Bronchial epithelial cell (primary cell): ENCODE results near the gene GSS. TPM values are rescaled to one million over a fixed set of nuclear protein-coding genes. Genes with fewer than 3 reads are reported as not detected.

ENCODE experiments used
- DNase-seq: peaks from one replicate; pipeline ENCODE4 v3.0.0-alpha.2; 2010; ENCODE audit warnings: low read depth
- FAIRE-seq: peaks from 2 replicates; lab custom pipeline; 2011; peaks lifted over from hg19 to GRCh38; lab: Jason Lieb, UNC
- H3K27me3 ChIP-seq: 2 replicates; pipeline ENCODE4 v1.5.1; 2011; ENCODE audit warnings: low read length; ENCODE audit not compliant: control insufficient read depth, insufficient read depth
- H3K36me3 ChIP-seq: 2 replicates; pipeline ENCODE4 v1.5.1; 2011; ENCODE audit warnings: low read length; ENCODE audit not compliant: control insufficient read depth, insufficient read depth
- H3K4me3 ChIP-seq: 2 replicates; pipeline ENCODE4 v1.5.1; 2011; ENCODE audit warnings: mild to moderate bottlenecking, low read depth, low read length, control low read depth
- total RNA-seq: library from RNA; depleted of rRNA; stranded (reverse); fragments of >200 nt; gene quantifications from 2 replicates; pipeline ENCODE4 v1.2.1, GENCODE V29; 2014
- TF ChIP-seq, protein P1 (sequence below): IDR thresholded peaks from 2 replicates; pipeline ENCODE4 v1.5.1; 2011; ENCODE audit warnings: mild to moderate bottlenecking, moderate library complexity, low read length, control low read depth, inconsistent platforms; ENCODE audit not compliant: insufficient read depth, severe bottlenecking

Gene GSS
- total RNA-seq, 1 donor from 2014 or later, result 105 TPM

DNA sequence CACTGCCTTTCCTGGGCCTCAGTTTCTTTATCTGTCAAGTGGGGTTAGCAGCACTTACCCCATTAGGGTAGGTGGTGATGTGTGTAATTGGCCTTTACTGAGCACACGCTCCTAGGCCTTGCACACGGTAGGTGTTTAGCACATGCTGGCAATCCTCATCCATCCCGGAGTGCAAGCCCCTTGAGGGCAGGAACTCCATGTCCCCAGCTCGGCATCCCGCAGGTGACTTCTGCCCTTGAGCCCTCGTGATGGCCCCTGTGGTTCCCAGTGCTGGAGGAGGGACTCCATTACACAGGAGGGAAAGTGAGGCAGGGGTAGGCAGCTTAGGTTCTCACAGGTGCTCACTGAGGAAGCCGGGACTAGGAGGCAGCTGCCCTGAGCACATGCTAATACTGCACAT, 40.1 kb upstream of the GSS start:
- Histone ChIP-seq H3K4me3 (no peak overlapping the region), H3K36me3 (peaks cover 12% of the 10 kb centered on the region), H3K27me3 (no peaks in the 10 kb centered on the region)
- FAIRE-seq (no peak), DNase-seq (no peak)
- TF ChIP-seq, protein P1, sequence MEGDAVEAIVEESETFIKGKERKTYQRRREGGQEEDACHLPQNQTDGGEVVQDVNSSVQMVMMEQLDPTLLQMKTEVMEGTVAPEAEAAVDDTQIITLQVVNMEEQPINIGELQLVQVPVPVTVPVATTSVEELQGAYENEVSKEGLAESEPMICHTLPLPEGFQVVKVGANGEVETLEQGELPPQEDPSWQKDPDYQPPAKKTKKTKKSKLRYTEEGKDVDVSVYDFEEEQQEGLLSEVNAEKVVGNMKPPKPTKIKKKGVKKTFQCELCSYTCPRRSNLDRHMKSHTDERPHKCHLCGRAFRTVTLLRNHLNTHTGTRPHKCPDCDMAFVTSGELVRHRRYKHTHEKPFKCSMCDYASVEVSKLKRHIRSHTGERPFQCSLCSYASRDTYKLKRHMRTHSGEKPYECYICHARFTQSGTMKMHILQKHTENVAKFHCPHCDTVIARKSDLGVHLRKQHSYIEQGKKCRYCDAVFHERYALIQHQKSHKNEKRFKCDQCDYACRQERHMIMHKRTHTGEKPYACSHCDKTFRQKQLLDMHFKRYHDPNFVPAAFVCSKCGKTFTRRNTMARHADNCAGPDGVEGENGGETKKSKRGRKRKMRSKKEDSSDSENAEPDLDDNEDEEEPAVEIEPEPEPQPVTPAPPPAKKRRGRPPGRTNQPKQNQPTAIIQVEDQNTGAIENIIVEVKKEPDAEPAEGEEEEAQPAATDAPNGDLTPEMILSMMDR, result no peak

DNA sequence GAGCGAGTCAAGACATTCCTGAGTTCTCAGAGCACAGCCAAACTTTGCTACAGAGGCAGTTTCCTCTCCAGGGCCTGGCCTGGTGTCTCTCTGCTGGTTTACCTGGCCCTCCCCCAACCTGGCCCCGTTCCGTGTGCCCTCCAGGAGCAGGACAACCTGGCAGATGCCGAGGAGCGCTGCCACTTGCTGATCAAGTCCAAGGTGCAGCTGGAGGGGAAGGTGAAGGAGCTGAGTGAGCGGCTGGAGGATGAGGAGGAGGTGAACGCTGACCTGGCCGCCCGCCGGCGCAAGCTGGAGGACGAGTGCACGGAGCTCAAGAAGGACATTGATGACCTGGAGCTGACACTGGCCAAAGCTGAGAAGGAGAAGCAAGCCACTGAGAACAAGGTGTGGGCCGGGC, 39.6 kb upstream of the GSS start:
- H3K36me3 ChIP-seq, result peaks cover 10% of the 10 kb centered on the region

DNA sequence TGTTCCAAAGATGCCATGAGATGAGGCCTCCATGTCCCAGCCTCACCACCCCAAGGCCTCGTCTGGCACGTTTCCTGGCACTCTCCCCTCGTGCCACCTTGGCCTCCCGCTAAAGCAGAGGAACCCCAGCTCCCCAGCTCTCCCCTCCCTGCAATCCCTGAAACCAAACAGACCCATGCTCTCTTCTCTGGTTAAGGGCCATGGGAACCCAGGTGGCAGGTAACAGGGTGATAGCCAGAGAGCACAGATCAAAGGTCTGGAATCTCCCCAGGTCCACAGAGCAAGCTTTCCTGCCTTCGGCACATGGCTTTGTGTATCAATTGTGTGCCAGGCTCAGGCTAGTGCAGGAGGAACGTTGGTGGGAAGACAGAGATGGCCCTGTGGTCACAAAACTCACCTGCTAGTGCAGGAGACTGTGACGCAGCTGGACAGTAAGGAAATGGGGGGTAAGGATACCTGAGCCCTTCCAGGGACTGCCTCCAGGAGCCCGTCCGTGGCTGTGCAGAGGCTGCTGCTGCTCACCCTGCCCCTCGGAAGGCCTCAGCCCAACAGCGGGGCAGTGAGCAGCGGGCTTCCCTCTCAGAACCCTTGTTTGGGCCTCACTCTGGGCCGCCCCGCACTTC, 39.0 kb upstream of the GSS start:
- no peaks in the 10 kb centered on the region for H3K27me3 ChIP-seq
- H3K4me3 ChIP-seq, result no peak overlapping the region
- H3K36me3 ChIP-seq, result peaks cover 10% of the 10 kb centered on the region
- FAIRE-seq (no peak), DNase-seq (no peak)
- TF ChIP-seq, protein P1, result no peak

More for the DNA sequence above, 39.6 kb upstream of the GSS start:
- TF ChIP-seq, protein P1, result no peak
- H3K27me3 ChIP-seq, result no peaks in the 10 kb centered on the region
- FAIRE-seq (no peak), DNase-seq (no peak)
- H3K4me3 ChIP-seq, result no peak overlapping the region

DNA sequence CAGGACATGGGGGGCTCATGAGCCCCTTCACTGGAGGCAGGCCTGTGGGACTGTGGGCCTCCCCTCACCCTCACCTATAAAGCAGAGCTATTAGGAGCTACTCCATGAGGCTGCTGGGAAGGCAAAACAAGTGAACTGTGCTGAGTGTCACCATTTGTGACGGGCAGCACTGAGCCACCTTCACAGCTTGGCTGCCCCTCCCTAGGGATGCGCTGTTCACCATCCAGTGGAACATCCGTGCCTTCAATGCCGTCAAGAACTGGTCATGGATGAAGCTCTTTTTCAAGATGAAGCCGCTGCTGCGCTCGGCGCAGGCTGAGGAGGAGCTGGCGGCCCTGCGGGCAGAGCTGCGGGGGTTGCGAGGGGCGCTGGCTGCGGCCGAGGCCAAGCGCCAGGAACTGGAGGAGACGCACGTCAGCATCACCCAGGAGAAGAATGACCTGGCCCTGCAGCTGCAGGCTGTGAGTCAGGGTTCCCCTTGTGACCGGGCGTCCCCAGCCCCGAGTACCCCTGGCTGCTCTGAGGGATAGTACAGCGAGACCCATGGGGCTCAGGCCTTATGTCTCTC, 38.4 kb upstream of the GSS start:
- TF ChIP-seq, protein P1, result no peak
- Histone ChIP-seq H3K4me3 (no peak overlapping the region), H3K36me3 (peaks cover 10% of the 10 kb centered on the region), H3K27me3 (no peaks in the 10 kb centered on the region)
- no peak for FAIRE-seq
- DNase-seq, result no peak

DNA sequence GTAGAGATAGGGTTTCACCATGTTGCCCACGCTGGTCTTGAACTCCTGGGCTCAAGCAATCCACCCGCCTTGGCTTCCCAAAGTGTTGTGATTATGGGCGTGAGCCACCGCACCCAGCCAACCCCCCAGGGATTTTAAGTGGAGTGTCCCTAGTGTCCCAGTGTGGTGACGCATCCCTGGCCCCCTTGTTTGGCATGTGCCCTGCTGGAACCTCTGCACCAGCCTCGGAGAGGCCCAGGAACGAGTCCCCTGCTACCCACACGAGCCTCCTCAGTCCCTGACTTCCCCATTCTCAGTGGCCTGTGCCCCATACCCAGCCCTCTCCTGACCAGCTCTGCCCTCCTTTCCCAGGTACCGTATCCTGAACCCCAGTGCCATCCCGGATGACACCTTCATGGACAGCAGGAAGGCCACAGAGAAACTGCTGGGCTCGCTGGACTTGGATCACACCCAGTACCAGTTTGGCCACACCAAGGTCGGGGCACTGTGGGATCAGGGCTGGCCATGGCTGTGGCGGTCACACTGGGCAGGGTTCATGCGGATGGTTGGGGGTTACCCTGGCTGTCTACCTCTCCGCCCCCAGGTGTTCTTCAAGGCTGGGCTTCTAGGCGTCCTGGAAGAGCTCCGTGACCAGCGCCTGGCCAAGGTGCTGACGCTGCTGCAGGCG, 37.3 kb upstream of the GSS start:
- Histone ChIP-seq H3K4me3 (no peak overlapping the region), H3K27me3 (no peaks in the 10 kb centered on the region), H3K36me3 (peaks cover 10% of the 10 kb centered on the region)
- FAIRE-seq (no peak), DNase-seq (no peak)
- TF ChIP-seq, protein P1, result no peak
